ENCODE data around the gene FAM229B.

The FAM229B gene

DNA sequence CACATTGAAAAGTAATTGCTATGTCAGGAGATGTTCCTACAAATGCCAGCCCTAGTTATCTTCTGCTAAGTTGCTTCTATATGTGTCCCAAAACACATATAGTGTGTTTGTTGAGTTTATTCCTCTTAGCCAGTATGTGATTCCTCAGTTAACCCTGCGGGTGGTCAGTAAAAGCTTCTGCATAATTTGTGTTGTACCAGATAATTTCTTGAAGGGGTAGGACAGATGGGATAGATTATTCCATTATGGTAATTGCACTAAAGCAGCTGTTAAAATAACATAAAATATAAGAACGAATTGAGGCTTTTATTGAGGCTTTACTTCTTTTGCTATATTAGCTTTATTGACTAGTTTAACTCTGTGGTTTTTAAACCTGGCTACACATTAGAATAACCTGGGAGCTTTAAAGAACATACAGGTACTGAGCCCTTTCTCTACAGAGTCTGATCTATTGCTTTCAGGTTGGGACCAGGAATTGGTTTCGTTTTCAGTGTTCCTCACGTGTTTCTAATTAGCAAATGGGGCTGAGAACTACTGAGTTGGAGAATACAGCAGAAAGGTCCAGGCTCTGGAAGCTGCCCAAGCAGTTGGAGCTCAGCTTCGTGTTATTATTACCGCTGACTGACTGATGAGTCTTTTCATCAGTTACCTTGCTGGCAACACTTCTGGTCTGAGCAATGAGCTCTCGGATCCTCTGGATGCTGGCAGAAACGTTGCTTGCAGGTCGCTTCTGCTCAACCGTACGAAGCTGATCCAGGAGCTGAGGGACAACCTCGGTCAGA is 56.9 kb downstream of the FAM229B start:
- no peak for DNase-seq (ENCODE audit: low spot score)

DNA sequence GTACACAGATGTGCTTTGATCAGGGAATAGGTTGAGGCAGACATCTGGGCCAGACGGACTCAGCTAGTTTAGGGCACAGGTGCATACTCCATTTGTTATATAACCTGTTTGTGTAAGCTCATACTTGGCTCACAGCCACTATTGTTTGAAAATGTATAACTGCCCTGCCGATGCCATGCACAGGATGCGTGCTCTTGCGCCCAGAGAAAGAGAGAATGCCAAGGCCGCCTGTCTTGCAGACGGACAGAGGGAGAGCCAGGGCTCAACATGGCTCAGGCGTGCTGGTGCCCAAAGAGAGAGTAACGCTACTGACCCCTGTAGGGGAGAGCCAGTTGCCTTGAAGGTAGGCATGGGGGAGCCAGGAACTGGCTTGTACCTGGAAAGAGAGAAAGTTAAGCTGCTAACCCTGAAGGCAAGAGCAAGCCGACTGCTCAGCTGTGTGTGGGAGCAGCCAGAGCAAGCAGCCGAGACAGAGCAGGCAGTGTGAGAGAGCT is 57.7 kb downstream of the FAM229B start:
- no peak for DNase-seq (ENCODE audit: low spot score)

DNA sequence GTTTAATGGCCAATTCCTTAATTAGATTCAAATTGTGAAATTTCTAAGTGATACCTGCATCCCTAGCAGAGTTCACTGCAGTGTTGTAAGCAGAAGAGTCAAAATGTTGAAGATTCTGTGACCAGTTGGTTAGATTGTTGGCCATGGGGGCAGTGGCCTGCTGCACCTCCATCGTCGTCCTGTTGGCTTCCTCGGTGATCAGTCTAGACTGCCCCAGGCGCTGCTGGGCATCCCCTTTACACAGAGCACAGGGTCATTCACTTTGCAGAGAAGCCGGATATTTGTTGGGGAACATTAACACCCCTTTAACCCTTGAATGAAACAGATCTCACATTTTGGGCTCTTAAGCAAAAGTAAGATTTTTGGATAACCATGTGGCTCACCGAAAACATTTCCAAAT is 60.7 kb downstream of the FAM229B start:
- DNase-seq (ENCODE audit: low spot score): no peak

DNA sequence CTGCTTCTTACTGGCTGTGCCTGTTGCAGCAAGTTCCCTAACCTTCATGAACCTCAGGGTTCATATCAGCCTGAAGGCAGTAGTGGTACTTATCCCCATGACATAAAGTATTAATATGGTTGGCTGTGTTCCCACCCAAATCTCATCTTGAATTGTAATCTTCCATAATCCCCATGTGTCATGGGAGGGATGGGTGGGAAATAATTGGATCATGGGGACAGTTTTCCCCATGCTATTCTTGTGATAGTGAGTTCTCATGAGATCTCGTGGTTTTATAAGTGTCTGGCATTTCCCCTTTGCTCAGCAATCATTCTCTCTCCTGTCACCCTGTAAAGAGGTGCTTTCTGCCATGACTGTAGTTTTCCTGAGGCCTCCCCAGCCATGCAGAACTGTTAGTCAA is 61.8 kb downstream of the FAM229B start:
- no peak for DNase-seq (ENCODE audit: low spot score)

DNA sequence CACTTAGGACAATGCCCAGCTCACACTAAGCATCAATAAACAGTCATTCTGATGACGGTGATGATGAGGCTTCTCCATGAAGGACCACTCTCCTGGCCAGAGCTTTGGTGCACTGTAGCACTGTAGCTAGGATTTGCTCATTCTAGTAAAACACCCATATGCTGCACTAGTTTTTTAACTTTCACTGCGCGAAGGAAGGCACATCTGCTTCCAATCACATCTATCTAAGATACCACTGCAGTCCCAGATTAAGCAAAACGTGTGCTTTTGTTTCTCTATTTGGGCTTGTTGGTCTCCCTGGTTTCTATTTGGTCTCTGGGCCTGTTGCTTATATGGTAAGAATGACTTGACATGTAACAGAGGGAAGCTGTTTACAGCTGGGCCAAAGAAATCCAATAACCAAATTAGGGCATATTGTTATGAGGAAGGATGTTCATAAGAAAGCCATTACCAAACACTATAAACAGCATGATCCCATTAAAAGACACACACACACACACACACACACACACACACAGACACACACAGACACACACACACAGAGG is 62.4 kb downstream of the FAM229B start:
- no peak for DNase-seq (ENCODE audit: low spot score)

DNA sequence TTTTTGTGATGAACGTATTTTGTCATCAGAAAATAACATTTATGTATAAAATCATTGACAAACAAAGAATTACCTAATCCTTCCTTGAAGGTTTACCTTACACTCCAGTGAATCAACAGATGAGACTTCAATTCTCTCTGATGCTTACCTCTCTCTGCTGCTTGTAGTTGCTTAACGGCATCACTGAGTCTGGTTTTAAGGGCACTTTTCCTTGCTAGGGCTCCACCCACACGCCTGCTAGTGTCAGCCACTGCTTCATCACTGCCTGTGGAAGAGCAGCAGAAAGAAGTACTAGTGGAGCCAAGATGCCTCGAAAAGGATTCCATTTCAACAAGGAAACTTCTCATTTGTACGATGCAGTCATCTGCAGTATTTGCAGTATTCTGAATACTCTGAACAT is 63.0 kb downstream of the FAM229B start:
- peak; percentile 59 for DNase-seq (ENCODE audit: low spot score)
